Choroid plexus epithelial cell (primary cell): Measurements from ENCODE around the gene DCST1.

Experiments
- DNase-seq: peaks from one replicate; pipeline ENCODE4 v3.0.0-alpha.2; 2010; ENCODE audit warnings: low read depth
- H3K4me3 ChIP-seq: 2 replicates; pipeline ENCODE4 v1.5.1; 2011; ENCODE audit warnings: low read depth, mild to moderate bottlenecking, control low read depth, low read length, moderate library complexity
- TF ChIP-seq, protein P1 (sequence below): conservative IDR thresholded peaks from 2 replicates; pipeline ENCODE4 v1.5.1; 2011; ENCODE audit warnings: low read depth, mild to moderate bottlenecking, control low read depth, inconsistent platforms, low read length, moderate library complexity

Gene DCST1

DNA sequence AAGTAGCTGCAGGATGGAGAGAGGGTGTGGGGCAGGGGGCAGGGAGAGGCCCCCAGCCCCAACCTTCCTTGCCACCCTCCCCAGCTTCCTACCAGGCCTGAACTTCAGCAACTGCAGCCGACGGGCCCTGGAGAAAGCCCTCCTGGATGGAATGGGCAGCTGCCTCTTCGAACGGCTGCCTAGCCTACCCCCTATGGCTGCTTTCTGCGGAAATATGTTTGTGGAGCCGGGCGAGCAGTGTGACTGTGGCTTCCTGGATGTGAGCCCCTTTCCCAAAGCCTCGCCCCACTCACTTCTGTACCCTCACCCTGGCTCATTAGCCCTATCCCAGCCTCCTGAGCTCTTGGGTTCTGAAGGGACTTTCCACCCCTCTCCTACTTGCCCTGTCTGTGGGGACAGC is 23.5 kb downstream of the DCST1 start:
- TF ChIP-seq, protein P1, sequence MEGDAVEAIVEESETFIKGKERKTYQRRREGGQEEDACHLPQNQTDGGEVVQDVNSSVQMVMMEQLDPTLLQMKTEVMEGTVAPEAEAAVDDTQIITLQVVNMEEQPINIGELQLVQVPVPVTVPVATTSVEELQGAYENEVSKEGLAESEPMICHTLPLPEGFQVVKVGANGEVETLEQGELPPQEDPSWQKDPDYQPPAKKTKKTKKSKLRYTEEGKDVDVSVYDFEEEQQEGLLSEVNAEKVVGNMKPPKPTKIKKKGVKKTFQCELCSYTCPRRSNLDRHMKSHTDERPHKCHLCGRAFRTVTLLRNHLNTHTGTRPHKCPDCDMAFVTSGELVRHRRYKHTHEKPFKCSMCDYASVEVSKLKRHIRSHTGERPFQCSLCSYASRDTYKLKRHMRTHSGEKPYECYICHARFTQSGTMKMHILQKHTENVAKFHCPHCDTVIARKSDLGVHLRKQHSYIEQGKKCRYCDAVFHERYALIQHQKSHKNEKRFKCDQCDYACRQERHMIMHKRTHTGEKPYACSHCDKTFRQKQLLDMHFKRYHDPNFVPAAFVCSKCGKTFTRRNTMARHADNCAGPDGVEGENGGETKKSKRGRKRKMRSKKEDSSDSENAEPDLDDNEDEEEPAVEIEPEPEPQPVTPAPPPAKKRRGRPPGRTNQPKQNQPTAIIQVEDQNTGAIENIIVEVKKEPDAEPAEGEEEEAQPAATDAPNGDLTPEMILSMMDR = no peak
- no peak overlapping the region for H3K4me3 ChIP-seq
- no peak for DNase-seq

DNA sequence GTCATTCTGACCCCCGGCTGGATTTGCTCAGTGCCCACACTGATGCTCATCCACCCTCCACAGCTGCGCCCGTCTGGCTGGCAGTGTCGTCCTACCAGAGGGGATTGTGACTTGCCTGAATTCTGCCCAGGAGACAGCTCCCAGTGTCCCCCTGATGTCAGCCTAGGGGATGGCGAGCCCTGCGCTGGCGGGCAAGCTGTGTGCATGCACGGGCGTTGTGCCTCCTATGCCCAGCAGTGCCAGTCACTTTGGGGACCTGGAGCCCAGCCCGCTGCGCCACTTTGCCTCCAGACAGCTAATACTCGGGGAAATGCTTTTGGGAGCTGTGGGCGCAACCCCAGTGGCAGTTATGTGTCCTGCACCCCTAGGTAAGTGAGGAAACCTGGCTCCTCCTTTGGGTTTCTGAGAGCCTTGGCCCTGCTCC is 24.2 kb downstream of the DCST1 start:
- no peak for DNase-seq
- H3K4me3 ChIP-seq = no peak overlapping the region

DNA sequence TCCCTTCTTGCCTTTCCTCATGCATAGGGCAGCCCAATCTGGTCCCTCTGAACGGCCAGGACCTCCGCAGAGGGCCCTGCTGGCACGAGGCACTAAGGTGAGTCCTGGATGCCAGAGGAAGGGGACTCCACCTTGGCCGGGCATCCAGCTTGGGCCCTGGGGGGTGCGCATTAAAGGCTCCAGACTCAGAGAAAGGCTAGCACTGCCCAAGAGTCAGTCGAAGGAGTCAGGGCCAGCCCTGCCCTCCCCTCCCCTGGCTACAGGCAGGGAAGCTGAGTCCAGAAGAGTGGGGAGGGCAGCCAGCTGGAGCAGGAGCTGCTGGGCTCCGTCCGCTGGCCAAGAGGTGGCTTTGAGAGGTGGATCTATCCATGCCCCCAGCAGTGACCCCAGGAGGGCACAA is 27.1 kb downstream of the DCST1 start:
- TF ChIP-seq, protein P1 = no peak
- H3K4me3 ChIP-seq = no peak overlapping the region
- DNase-seq = no peak

More for the DNA sequence above, 24.2 kb downstream of the DCST1 start:
- TF ChIP-seq, protein P1 = peak; percentile 27

DNA sequence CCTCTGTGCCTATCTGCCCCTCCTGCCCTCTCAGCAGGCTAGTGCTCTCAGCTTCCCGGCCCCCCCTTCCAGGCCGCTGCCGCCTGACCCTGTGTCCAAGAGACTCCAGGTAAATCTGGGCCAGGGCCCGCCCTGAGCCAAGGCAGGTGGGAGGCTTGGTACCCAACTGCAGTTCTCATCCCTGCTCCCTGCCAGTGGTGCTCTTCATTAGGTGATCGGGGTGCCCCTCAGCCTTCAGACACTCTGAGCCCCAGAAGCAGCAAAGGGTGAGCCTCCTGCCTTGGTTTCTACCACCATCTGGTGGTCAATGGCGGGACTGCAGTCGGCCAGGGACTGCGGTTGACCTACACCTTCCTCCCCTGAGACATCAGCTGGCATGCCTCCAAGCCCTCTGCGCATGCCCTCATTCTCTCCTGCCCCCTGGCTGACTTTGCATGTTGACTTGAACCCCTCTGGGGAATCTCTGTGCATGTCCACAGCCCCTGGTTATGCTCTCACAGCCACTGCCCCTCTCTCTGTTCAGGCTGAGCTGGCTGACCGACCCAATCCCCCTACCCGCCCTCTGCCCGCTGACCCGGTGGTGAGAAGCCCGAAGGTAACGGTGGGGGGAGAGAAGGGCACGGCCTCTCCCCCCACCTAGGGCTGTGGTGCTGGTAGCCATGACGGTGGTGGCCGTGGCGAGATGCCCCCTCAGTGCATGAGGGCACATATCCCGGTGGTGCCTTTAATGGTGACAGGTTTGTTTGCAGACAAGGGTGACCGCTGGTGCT is 27.9 kb downstream of the DCST1 start:
- no peak overlapping the region for H3K4me3 ChIP-seq
- TF ChIP-seq, protein P1 = peak; percentile 100
- DNase-seq = peak; percentile 90

DNA sequence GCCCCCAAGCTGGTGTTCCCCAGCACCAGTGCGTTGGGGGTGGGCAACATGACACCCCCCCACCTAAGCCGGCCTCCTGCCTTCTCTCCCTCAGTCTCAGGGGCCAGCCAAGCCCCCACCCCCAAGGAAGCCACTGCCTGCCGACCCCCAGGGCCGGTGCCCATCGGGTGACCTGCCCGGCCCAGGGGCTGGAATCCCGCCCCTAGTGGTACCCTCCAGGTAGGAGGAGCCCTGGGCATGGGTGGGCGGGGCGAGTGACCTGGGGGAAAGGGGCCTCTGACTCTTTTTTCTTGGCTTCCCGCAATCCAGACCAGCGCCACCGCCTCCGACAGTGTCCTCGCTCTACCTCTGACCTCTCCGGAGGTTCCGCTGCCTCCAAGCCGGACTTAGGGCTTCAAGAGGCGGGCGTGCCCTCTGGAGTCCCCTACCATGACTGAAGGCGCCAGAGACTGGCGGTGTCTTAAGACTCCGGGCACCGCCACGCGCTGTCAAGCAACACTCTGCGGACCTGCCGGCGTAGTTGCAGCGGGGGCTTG is 28.6 kb downstream of the DCST1 start:
- TF ChIP-seq, protein P1 = no peak
- no peak for DNase-seq
- H3K4me3 ChIP-seq = peak overlapping the region; percentile 11

DNA sequence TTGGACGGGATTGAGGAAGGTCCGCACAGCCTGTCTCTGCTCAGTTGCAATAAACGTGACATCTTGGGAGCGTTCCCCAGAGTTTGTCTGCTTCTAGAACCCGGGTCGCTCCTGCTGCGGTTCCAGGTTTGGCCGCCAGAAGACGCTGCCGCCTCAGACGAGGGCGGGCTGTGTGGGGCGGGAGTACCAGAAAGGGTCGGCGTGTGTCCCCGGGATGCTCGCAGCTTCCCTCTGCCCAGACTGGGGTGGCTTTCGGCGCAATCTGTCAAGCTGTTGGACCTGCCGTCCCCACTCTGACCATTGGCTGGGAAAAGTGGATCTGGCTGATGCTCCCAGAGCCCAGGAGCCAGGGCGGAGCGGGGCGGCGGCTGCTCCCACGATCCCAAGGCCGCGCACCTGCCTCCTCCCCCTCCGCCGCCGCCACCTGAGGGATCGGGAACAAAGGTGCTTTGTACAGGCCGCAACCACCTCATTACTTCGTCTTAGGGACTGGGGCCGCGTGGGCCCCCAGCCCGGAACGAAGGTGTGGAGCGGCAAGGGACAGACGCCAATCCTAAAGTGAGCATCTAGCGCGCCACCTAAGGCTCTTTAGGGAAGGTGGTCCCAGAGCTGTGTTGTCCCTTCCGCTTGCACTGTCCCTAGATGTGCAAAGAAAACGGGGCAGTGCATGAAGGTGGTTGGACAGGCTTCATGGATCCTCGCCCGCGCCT is 29.2 kb downstream of the DCST1 start:
- peak overlapping the region; percentile 31 for H3K4me3 ChIP-seq
- DNase-seq = peak; percentile 65

More for the DNA sequence above, 29.2 kb downstream of the DCST1 start:
- TF ChIP-seq, protein P1 = peak; percentile 90
